Activated naive CD8-positive, alpha-beta T cell treated with anti-CD3 and anti-CD28 coated beads, Interleukin-2, amount 50 U/mL, for 24 hours (primary cell): Measurements from ENCODE around the gene MILR1.

ENCODE experiments used
- ATAC-seq: fragments of 150-1000 bp; cut with Tn5 transposase; one replicate; pipeline ENCODE4 v1.10.0; 2021
- DNase-seq: peaks from one replicate; pipeline ENCODE4 v3.0.0; 2021
- H3K27ac Mint-ChIP-seq: one replicate; pipeline ENCODE4 v1.8.0; 2021; ENCODE audit warnings: mild to moderate bottlenecking, mixed read lengths
- H3K27me3 Mint-ChIP-seq: one replicate; pipeline ENCODE4 v1.8.0; 2021; ENCODE audit warnings: mixed read lengths
- H3K36me3 Mint-ChIP-seq: one replicate; pipeline ENCODE4 v1.8.0; 2021; ENCODE audit warnings: low read depth, mixed read lengths
- H3K4me1 Mint-ChIP-seq: one replicate; pipeline ENCODE4 v1.8.0; 2021; ENCODE audit warnings: mixed read lengths
- H3K4me3 Mint-ChIP-seq: one replicate; pipeline ENCODE4 v1.8.0; 2021; ENCODE audit warnings: mild to moderate bottlenecking, moderate library complexity, mixed read lengths
- H3K9me3 Mint-ChIP-seq: one replicate; pipeline ENCODE4 v1.8.0; 2021; ENCODE audit warnings: mixed read lengths

MILR1 gene

GRCh38 chr17:64448665-64449512 lies at the start of gene MILR1:
MILR1 (plus strand) TSS chr17:64449115; CDS start chr17:64449169, 54 bp downstream.
- Mint-ChIP-seq H3K27me3 (no peaks in the 10 kb centered on the region), H3K4me3 (peak within 1 kb of the TSS; percentile 22), H3K4me1 (peaks cover 11% of the 10 kb centered on the region), H3K27ac (peak within 1 kb of the TSS; percentile 61), H3K36me3 (peaks cover 2% of the 10 kb centered on the region), H3K9me3 (no peaks in the 10 kb centered on the region)
- DNase-seq (no peak), ATAC-seq (no peak)

- Mint-ChIP-seq H3K27ac (no peak overlapping the region), H3K36me3 (peaks cover 17% of the 10 kb centered on the region), H3K4me3 (no peak overlapping the region), H3K9me3 (peaks cover 2% of the 10 kb centered on the region), H3K4me1 (peaks cover 80% of the 10 kb centered on the region), H3K27me3 (no peaks in the 10 kb centered on the region)
- ATAC-seq (no peak), DNase-seq (no peak)
Observed at GRCh38 chr17:64399767-64400156, 49.2 kb upstream of the MILR1 start.

GRCh38 chr17:64400642-64401041 lies 48.3 kb upstream of the MILR1 start:
- ATAC-seq (no peak), DNase-seq (no peak)
- Mint-ChIP-seq H3K4me3 (no peak overlapping the region), H3K36me3 (peaks cover 15% of the 10 kb centered on the region), H3K9me3 (no peaks in the 10 kb centered on the region), H3K27me3 (no peaks in the 10 kb centered on the region), H3K27ac (no peak overlapping the region), H3K4me1 (peaks cover 76% of the 10 kb centered on the region)

GRCh38 chr17:64401244-64401860 lies 47.6 kb upstream of the MILR1 start:
- no peak overlapping the region for H3K27ac Mint-ChIP-seq
- peaks cover 69% of the 10 kb centered on the region for H3K4me1 Mint-ChIP-seq
- ATAC-seq (no peak), DNase-seq (no peak)
- no peaks in the 10 kb centered on the region for H3K27me3 Mint-ChIP-seq
- H3K4me3 Mint-ChIP-seq: no peak overlapping the region
- no peaks in the 10 kb centered on the region for H3K9me3 Mint-ChIP-seq
- H3K36me3 Mint-ChIP-seq: peaks cover 10% of the 10 kb centered on the region

- no peak overlapping the region for H3K4me3 Mint-ChIP-seq
- ATAC-seq (no peak), DNase-seq (no peak)
- H3K4me1 Mint-ChIP-seq: peaks cover 65% of the 10 kb centered on the region
- H3K36me3 Mint-ChIP-seq: peaks cover 7% of the 10 kb centered on the region
- no peak overlapping the region for H3K27ac Mint-ChIP-seq
- H3K27me3 Mint-ChIP-seq: no peaks in the 10 kb centered on the region
- no peaks in the 10 kb centered on the region for H3K9me3 Mint-ChIP-seq
Observed at GRCh38 chr17:64401941-64402340, 47.0 kb upstream of the MILR1 start.

GRCh38 chr17:64402469-64402868 lies 46.4 kb upstream of the MILR1 start:
- DNase-seq: no peak
- Mint-ChIP-seq H3K9me3 (no peaks in the 10 kb centered on the region), H3K36me3 (peaks cover 7% of the 10 kb centered on the region), H3K27me3 (no peaks in the 10 kb centered on the region), H3K4me3 (no peak overlapping the region), H3K4me1 (peaks cover 63% of the 10 kb centered on the region), H3K27ac (no peak overlapping the region)
- no peak for ATAC-seq

- DNase-seq (no peak), ATAC-seq (peak; percentile 60)
- no peak overlapping the region for H3K4me3 Mint-ChIP-seq
- H3K9me3 Mint-ChIP-seq: no peaks in the 10 kb centered on the region
- H3K27me3 Mint-ChIP-seq: no peaks in the 10 kb centered on the region
- peak overlapping the region; percentile 39 for H3K27ac Mint-ChIP-seq
- H3K36me3 Mint-ChIP-seq: peaks cover 3% of the 10 kb centered on the region
- H3K4me1 Mint-ChIP-seq: peaks cover 49% of the 10 kb centered on the region
Observed at GRCh38 chr17:64403881-64404460, 44.9 kb upstream of the MILR1 start.

GRCh38 chr17:64406321-64407200 lies 42.4 kb upstream of the MILR1 start:
- Mint-ChIP-seq H3K27ac (no peak overlapping the region), H3K9me3 (no peaks in the 10 kb centered on the region), H3K27me3 (no peaks in the 10 kb centered on the region), H3K36me3 (peaks cover 3% of the 10 kb centered on the region), H3K4me3 (no peak overlapping the region), H3K4me1 (peaks cover 37% of the 10 kb centered on the region)
- ATAC-seq (no peak), DNase-seq (no peak)

- no peaks in the 10 kb centered on the region for H3K27me3 Mint-ChIP-seq
- H3K9me3 Mint-ChIP-seq: no peaks in the 10 kb centered on the region
- ATAC-seq (peak; percentile 22), DNase-seq (no peak)
- H3K4me1 Mint-ChIP-seq: peaks cover 32% of the 10 kb centered on the region
- no peak overlapping the region for H3K27ac Mint-ChIP-seq
- H3K36me3 Mint-ChIP-seq: no peaks in the 10 kb centered on the region
- no peak overlapping the region for H3K4me3 Mint-ChIP-seq
Observed at GRCh38 chr17:64410750-64411490, 38.0 kb upstream of the MILR1 start.

- Mint-ChIP-seq H3K36me3 (no peaks in the 10 kb centered on the region), H3K4me3 (peak overlapping the region; percentile 59), H3K27me3 (no peaks in the 10 kb centered on the region), H3K27ac (peak overlapping the region; percentile 48), H3K4me1 (peaks cover 32% of the 10 kb centered on the region), H3K9me3 (no peaks in the 10 kb centered on the region)
- DNase-seq: peak; percentile 18
- ATAC-seq: peak; percentile 20
Observed at GRCh38 chr17:64411999-64412771, 36.7 kb upstream of the MILR1 start.

- ATAC-seq: no peak
- Mint-ChIP-seq H3K27me3 (no peaks in the 10 kb centered on the region), H3K27ac (no peak overlapping the region), H3K9me3 (no peaks in the 10 kb centered on the region), H3K4me1 (peaks cover 32% of the 10 kb centered on the region), H3K4me3 (peak overlapping the region; percentile 59), H3K36me3 (no peaks in the 10 kb centered on the region)
- no peak for DNase-seq
Observed at GRCh38 chr17:64412944-64413381, 36.0 kb upstream of the MILR1 start.

GRCh38 chr17:64413513-64413912 lies 35.4 kb upstream of the MILR1 start:
- H3K36me3 Mint-ChIP-seq: no peaks in the 10 kb centered on the region
- peak overlapping the region; percentile 15 for H3K4me3 Mint-ChIP-seq
- peaks cover 32% of the 10 kb centered on the region for H3K4me1 Mint-ChIP-seq
- no peaks in the 10 kb centered on the region for H3K27me3 Mint-ChIP-seq
- ATAC-seq (no peak), DNase-seq (no peak)
- H3K27ac Mint-ChIP-seq: no peak overlapping the region
- H3K9me3 Mint-ChIP-seq: no peaks in the 10 kb centered on the region
